ENCODE measurements around the gene OR5L1. TPM values are rescaled to one million over a fixed set of nuclear protein-coding genes. Genes with fewer than 3 reads are reported as not detected.

OR5L1 gene
- not detected in 2 replicates for total RNA-seq
- long read RNA-seq: 0 reads

DNA sequence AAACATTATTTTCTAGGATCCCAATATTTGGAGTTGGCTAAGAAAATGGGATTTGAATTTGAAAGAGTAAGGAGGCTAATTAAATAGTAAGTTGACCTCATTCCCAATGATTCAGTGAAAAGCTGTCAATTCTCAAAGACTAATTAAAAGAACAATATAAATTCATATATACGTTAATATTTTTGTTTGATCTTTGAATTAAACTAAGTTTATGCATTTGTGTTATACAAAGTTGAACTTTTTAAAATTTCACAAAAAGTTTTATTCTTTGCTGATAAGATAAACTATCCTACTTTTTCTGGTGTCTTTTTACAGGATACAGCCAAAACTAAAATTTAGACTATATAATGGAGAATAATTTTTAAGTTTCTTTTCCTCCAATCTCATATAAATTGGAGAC is at the start of gene OR5L1:
OR5L1 (plus strand) TSS at position 301 of the 400 bp plus-strand sequence. CDS start 100 bp downstream, outside the sequence.
- no peaks in the 10 kb centered on the region for H3K27me3 Mint-ChIP-seq (ENCODE audit: unreplicated experiment)
- no peak for DNase-seq (ENCODE audit: extremely low spot score, unreplicated experiment)

DNA sequence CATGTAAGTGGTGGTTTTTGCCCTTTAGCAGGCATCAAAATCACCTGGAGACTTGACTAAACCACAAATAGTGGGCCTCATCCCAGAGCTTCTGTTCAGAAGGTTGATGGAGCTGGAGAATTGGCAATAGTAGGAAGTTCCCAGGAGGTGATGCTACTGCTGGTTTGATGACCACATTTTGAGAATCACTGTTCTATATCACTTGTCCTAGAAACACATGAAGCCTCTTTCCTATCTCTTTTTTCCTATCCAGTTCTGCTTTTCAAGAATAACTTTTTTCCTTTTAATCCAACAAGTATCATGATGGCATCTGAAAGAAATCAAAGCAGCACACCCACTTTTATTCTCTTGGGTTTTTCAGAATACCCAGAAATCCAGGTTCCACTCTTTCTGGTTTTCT is 38.0 kb upstream of the OR5L1 start, which contains the start of gene OR5D13:
OR5D13 (plus strand) TSS at position 301 of the 400 bp plus-strand sequence; CDS start at position 301, 0 bp downstream.
- Mint-ChIP-seq H3K4me1 (ENCODE audit: unreplicated experiment) (no peaks in the 10 kb centered on the region), H3K36me3 (ENCODE audit: unreplicated experiment) (no peaks in the 10 kb centered on the region), H3K27me3 (ENCODE audit: unreplicated experiment) (no peaks in the 10 kb centered on the region), H3K4me3 (ENCODE audit: unreplicated experiment) (no peak within 1 kb of the TSS), H3K27ac (ENCODE audit: unreplicated experiment) (no peak within 1 kb of the TSS), H3K9me3 (ENCODE audit: unreplicated experiment) (peaks cover 39% of the 10 kb centered on the region)
- no peak for TF ChIP-seq CTCF (IDR thresholded peaks at IDR 0.05)
- DNase-seq (ENCODE audit: extremely low spot score, unreplicated experiment): no peak

More for the DNA sequence above, at the start of gene OR5L1:
- H3K9me3 Mint-ChIP-seq (ENCODE audit: unreplicated experiment): peaks cover 40% of the 10 kb centered on the region
- H3K36me3 Mint-ChIP-seq (ENCODE audit: unreplicated experiment): no peaks in the 10 kb centered on the region
- no peak for TF ChIP-seq CTCF (IDR thresholded peaks at IDR 0.05)
- H3K4me1 Mint-ChIP-seq (ENCODE audit: unreplicated experiment): no peaks in the 10 kb centered on the region
- H3K27ac Mint-ChIP-seq (ENCODE audit: unreplicated experiment): no peak within 1 kb of the TSS
- no peak within 1 kb of the TSS for H3K4me3 Mint-ChIP-seq (ENCODE audit: unreplicated experiment)

GRCh38 chr11:55791606-55792005 is 19.6 kb upstream of the OR5L1 start:
- H3K27ac Mint-ChIP-seq (ENCODE audit: unreplicated experiment): no peak overlapping the region
- no peaks in the 10 kb centered on the region for H3K4me1 Mint-ChIP-seq (ENCODE audit: unreplicated experiment)
- H3K36me3 Mint-ChIP-seq (ENCODE audit: unreplicated experiment): no peaks in the 10 kb centered on the region
- TF ChIP-seq CTCF (IDR thresholded peaks at IDR 0.05): no peak
- H3K4me3 Mint-ChIP-seq (ENCODE audit: unreplicated experiment): no peak overlapping the region
- peaks cover 39% of the 10 kb centered on the region for H3K9me3 Mint-ChIP-seq (ENCODE audit: unreplicated experiment)
- no peaks in the 10 kb centered on the region for H3K27me3 Mint-ChIP-seq (ENCODE audit: unreplicated experiment)
- DNase-seq (ENCODE audit: extremely low spot score, unreplicated experiment): no peak

GRCh38 chr11:55793321-55793720 is 17.8 kb upstream of the OR5L1 start:
- Mint-ChIP-seq H3K27me3 (ENCODE audit: unreplicated experiment) (no peaks in the 10 kb centered on the region), H3K27ac (ENCODE audit: unreplicated experiment) (no peak overlapping the region), H3K9me3 (ENCODE audit: unreplicated experiment) (peaks cover 26% of the 10 kb centered on the region), H3K36me3 (ENCODE audit: unreplicated experiment) (no peaks in the 10 kb centered on the region), H3K4me3 (ENCODE audit: unreplicated experiment) (no peak overlapping the region), H3K4me1 (ENCODE audit: unreplicated experiment) (no peaks in the 10 kb centered on the region)
- DNase-seq (ENCODE audit: extremely low spot score, unreplicated experiment): no peak
- no peak for TF ChIP-seq CTCF (IDR thresholded peaks at IDR 0.05)

DNA sequence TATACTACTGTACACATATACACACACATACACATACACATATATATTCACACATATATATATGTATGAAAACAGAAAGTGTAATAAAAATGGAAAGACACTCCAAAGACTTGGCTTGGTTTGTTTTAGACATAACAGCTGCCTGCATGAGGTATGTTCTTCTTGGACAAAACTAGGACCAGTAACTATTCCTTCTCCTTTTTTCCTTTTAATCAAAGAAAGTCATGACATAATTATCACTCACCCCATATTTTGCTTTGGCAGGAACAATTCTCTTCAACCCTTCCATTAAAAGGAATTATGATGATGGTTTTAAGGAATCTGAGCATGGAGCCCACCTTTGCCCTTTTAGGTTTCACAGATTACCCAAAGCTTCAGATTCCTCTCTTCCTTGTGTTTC is 15.9 kb upstream of the OR5L1 start, which contains the start of gene OR5D14:
OR5D14 (plus strand) TSS at position 301 of the 400 bp plus-strand sequence; CDS start at position 301, 0 bp downstream.
- Mint-ChIP-seq H3K4me3 (ENCODE audit: unreplicated experiment) (no peak within 1 kb of the TSS), H3K4me1 (ENCODE audit: unreplicated experiment) (no peaks in the 10 kb centered on the region), H3K27me3 (ENCODE audit: unreplicated experiment) (no peaks in the 10 kb centered on the region), H3K36me3 (ENCODE audit: unreplicated experiment) (no peaks in the 10 kb centered on the region), H3K9me3 (ENCODE audit: unreplicated experiment) (peaks cover 39% of the 10 kb centered on the region), H3K27ac (ENCODE audit: unreplicated experiment) (no peak within 1 kb of the TSS)
- TF ChIP-seq CTCF (IDR thresholded peaks at IDR 0.05): no peak
- DNase-seq (ENCODE audit: extremely low spot score, unreplicated experiment): no peak

Data from osteocyte (in vitro differentiated cells).